WTC11 (cell line): Measurements from ENCODE around the gene GOSR2. TPM values are rescaled to one million over a fixed set of nuclear protein-coding genes. Genes with fewer than 3 reads are reported as not detected.

Experiments
- ATAC-seq: fragments of 200-7000 bp; cut with Tn5 transposase; 2 replicates; pipeline ENCODE4 v1.10.0; 2021; ENCODE audit warnings: mild to moderate bottlenecking, moderate library complexity
- CTCF ChIA-PET: fragments of 300-600 bp; sonication (Branson Sonifier 250); formaldehyde crosslinking; loops from one replicate; lab custom pipeline; 2021; ENCODE audit warnings: antibody characterized with exemption; lab: Charles Lee
- POLR2A ChIA-PET: fragments of 350-600 bp; sonication (Branson Sonifier 250); formaldehyde crosslinking; loops from one replicate; lab custom pipeline; 2021; ENCODE audit warnings: antibody characterized with exemption; lab: Charles Lee
- DNase-seq: peaks from one replicate; pipeline ENCODE4 v3.0.0; 2021; ENCODE audit warnings: low spot score
- H3K27ac Mint-ChIP-seq: 2 replicates; pipeline ENCODE4 v1.8.0; 2021; ENCODE audit warnings: mixed read lengths
- H3K27me3 Mint-ChIP-seq: 2 replicates; pipeline ENCODE4 v1.8.0; 2021; ENCODE audit warnings: low read depth, mild to moderate bottlenecking, moderate library complexity, mixed read lengths
- H3K36me3 Mint-ChIP-seq: 2 replicates; pipeline ENCODE4 v1.8.0; 2021; ENCODE audit warnings: mixed read lengths
- H3K4me1 Mint-ChIP-seq: 2 replicates; pipeline ENCODE4 v1.8.0; 2022; ENCODE audit warnings: mixed read lengths
- H3K4me3 Mint-ChIP-seq: 2 replicates; pipeline ENCODE4 v1.8.0; 2021; ENCODE audit warnings: mild to moderate bottlenecking, moderate library complexity, mixed read lengths
- H3K9me3 Mint-ChIP-seq: 2 replicates; pipeline ENCODE4 v1.8.0; 2021; ENCODE audit warnings: mixed read lengths
- ARID4B ChIP-seq: sonication (generic); formaldehyde crosslinking; IDR thresholded peaks from 2 replicates; pipeline ENCODE4 v1.8.0; 2023; ENCODE audit warnings: missing genetic modification reagents, mild to moderate bottlenecking, borderline replicate concordance
- ATF1 ChIP-seq: sonication (generic); formaldehyde crosslinking; IDR thresholded peaks from 2 replicates; pipeline ENCODE4 v1.8.1; 2023; ENCODE audit warnings: mild to moderate bottlenecking, moderate library complexity, missing genetic modification reagents
- ATF2 ChIP-seq: sonication (generic); formaldehyde crosslinking; IDR thresholded peaks from 2 replicates; pipeline ENCODE4 v1.8.1; 2022; ENCODE audit warnings: low read depth, missing genetic modification reagents, borderline replicate concordance
- ATF3 ChIP-seq: sonication (generic); formaldehyde crosslinking; conservative IDR thresholded peaks from 2 replicates; pipeline ENCODE4 v1.8.1; 2022; ENCODE audit warnings: mild to moderate bottlenecking, missing genetic modification reagents
- ESRRA ChIP-seq: sonication (generic); formaldehyde crosslinking; IDR thresholded peaks from 2 replicates; pipeline ENCODE4 v1.8.1; 2022; ENCODE audit warnings: mild to moderate bottlenecking, missing genetic modification reagents, borderline replicate concordance
- FOXK1 ChIP-seq: sonication (generic); formaldehyde crosslinking; IDR thresholded peaks from 2 replicates; pipeline ENCODE4 v1.8.0; 2022; ENCODE audit warnings: mild to moderate bottlenecking, moderate library complexity, missing genetic modification reagents
- KAT7 ChIP-seq: sonication (generic); formaldehyde crosslinking; IDR thresholded peaks from 2 replicates; pipeline ENCODE4 v1.8.1; 2023; ENCODE audit warnings: missing genetic modification reagents, mild to moderate bottlenecking, borderline replicate concordance
- NR2C2 ChIP-seq: sonication (generic); formaldehyde crosslinking; IDR thresholded peaks from 2 replicates; pipeline ENCODE4 v1.8.0; 2022; ENCODE audit warnings: mild to moderate bottlenecking, missing genetic modification reagents
- NR3C1 ChIP-seq: sonication (generic); formaldehyde crosslinking; conservative IDR thresholded peaks from 2 replicates; pipeline ENCODE4 v1.8.1; 2023; ENCODE audit warnings: low read depth, mild to moderate bottlenecking, missing genetic modification reagents
- PRDM15 ChIP-seq: sonication (generic); formaldehyde crosslinking; IDR thresholded peaks from 2 replicates; pipeline ENCODE4 v1.8.0; 2022; ENCODE audit warnings: missing genetic modification reagents
- RELA ChIP-seq: sonication (generic); formaldehyde crosslinking; IDR thresholded peaks from 2 replicates; pipeline ENCODE4 v1.8.1; 2022; ENCODE audit warnings: missing genetic modification reagents, mild to moderate bottlenecking, borderline replicate concordance
- STAT6 ChIP-seq: sonication (generic); formaldehyde crosslinking; conservative IDR thresholded peaks from 2 replicates; pipeline ENCODE4 v1.8.1; 2023; ENCODE audit warnings: mild to moderate bottlenecking, low read depth, missing genetic modification reagents, moderate library complexity
- TCF7 ChIP-seq: sonication (generic); formaldehyde crosslinking; IDR thresholded peaks from 2 replicates; pipeline ENCODE4 v1.8.0; 2022; ENCODE audit warnings: mild to moderate bottlenecking, low read depth, missing genetic modification reagents, moderate library complexity
- ZNF317 ChIP-seq: sonication (generic); formaldehyde crosslinking; IDR thresholded peaks from 2 replicates; pipeline ENCODE4 v1.8.1; 2023; ENCODE audit warnings: low read depth, mild to moderate bottlenecking, moderate library complexity, missing genetic modification reagents, borderline replicate concordance
- ZNF425 ChIP-seq: fragments of 250-450 bp; sonication (Bioruptor Pico); conservative IDR thresholded peaks from 2 replicates; pipeline ENCODE4 v1.9.0; 2021; ENCODE audit warnings: mild to moderate bottlenecking
- total RNA-seq: library from RNA; stranded (reverse); gene quantifications from 3 replicates; pipeline ENCODE4 v1.2.3, GENCODE V29; 2021

The GOSR2 gene
- total RNA-seq, 1 experiment from 2014 or later = 45.8 TPM

GRCh38 chr17:46968896-46969295 is 45.9 kb downstream of the GOSR2 start:
- H3K9me3 Mint-ChIP-seq = no peaks in the 10 kb centered on the region
- H3K4me3 Mint-ChIP-seq = no peak overlapping the region
- CTCF ChIA-PET = interaction anchor here (2.9 kb wide), 1 partner anchor 27 kb away, joined by 13 read pairs; no protein-coding TSS in a partner anchor
- H3K27me3 Mint-ChIP-seq = peaks cover 3% of the 10 kb centered on the region; the same call in 1 of the 2 replicates
- no peaks in the 10 kb centered on the region for H3K4me1 Mint-ChIP-seq
- H3K36me3 Mint-ChIP-seq = no peaks in the 10 kb centered on the region; the same call in 1 of the 2 replicates
- TF ChIP-seq RELA (CRISPR knock-in tag) (no peak), NR2C2 (CRISPR knock-in tag) (no peak), FOXK1 (CRISPR knock-in tag) (no peak)
- DNase-seq (no peak), ATAC-seq (no peak)
- no peak overlapping the region for H3K27ac Mint-ChIP-seq
- POLR2A ChIA-PET = no interaction called here

GRCh38 chr17:46971647-46972300 is 48.8 kb downstream of the GOSR2 start:
- no peaks in the 10 kb centered on the region for H3K27me3 Mint-ChIP-seq
- no peak for DNase-seq
- ChIA-PET CTCF (interaction anchor here (1.8 kb wide), 1 partner anchor 29 kb away, joined by 6 read pairs; no protein-coding TSS in a partner anchor), POLR2A (no interaction called here)
- peaks cover 5% of the 10 kb centered on the region for H3K36me3 Mint-ChIP-seq
- no peak for TF ChIP-seq FOXK1 (CRISPR knock-in tag)
- no peak for TF ChIP-seq ZNF317 (CRISPR knock-in tag)
- no peak for TF ChIP-seq ATF1 (CRISPR knock-in tag)
- TF ChIP-seq ATF3 (CRISPR knock-in tag) = no peak
- no peak for TF ChIP-seq TCF7 (CRISPR knock-in tag)
- no peak for TF ChIP-seq ESRRA (CRISPR knock-in tag)
- H3K9me3 Mint-ChIP-seq = no peaks in the 10 kb centered on the region
- no peak overlapping the region; the same call in 1 of the 2 replicates for H3K27ac Mint-ChIP-seq
- peaks cover 8% of the 10 kb centered on the region for H3K4me1 Mint-ChIP-seq
- no peak overlapping the region for H3K4me3 Mint-ChIP-seq
- ATAC-seq = no peak

- no peak for DNase-seq
- ChIA-PET CTCF (interaction anchor here (1.8 kb wide), 1 partner anchor 30 kb away, joined by 6 read pairs; no protein-coding TSS in a partner anchor), POLR2A (no interaction called here)
- Mint-ChIP-seq H3K36me3 (peaks cover 5% of the 10 kb centered on the region), H3K9me3 (no peaks in the 10 kb centered on the region), H3K4me3 (no peak overlapping the region), H3K27me3 (no peaks in the 10 kb centered on the region), H3K27ac (peak overlapping the region; percentile 19; the same call in 1 of the 2 replicates), H3K4me1 (peaks cover 14% of the 10 kb centered on the region)
- no peak for ATAC-seq
- no peak for TF ChIP-seq ZNF425 (CRISPR knock-in tag)
- no peak for TF ChIP-seq ATF2
- TF ChIP-seq ARID4B (CRISPR knock-in tag) = no peak
- TF ChIP-seq STAT6 (CRISPR knock-in tag) = no peak
- TF ChIP-seq KAT7 (CRISPR knock-in tag) = no peak
- no peak for TF ChIP-seq PRDM15 (CRISPR knock-in tag)
- TF ChIP-seq NR3C1 (CRISPR knock-in tag) = no peak
These were observed 49.4 kb downstream of the GOSR2 start for GRCh38 chr17:46972346-46972745.
